ENCODE data around the gene COPZ2.
A peak's percentile ranks its signal among the peaks of the same experiment; 100 is the strongest.
"Not testable (repeated sequence)": the region's sequence is repeated elsewhere in the genome, so short reads cannot be mapped to it uniquely, and the experiment has no call there.

Gene COPZ2

DNA sequence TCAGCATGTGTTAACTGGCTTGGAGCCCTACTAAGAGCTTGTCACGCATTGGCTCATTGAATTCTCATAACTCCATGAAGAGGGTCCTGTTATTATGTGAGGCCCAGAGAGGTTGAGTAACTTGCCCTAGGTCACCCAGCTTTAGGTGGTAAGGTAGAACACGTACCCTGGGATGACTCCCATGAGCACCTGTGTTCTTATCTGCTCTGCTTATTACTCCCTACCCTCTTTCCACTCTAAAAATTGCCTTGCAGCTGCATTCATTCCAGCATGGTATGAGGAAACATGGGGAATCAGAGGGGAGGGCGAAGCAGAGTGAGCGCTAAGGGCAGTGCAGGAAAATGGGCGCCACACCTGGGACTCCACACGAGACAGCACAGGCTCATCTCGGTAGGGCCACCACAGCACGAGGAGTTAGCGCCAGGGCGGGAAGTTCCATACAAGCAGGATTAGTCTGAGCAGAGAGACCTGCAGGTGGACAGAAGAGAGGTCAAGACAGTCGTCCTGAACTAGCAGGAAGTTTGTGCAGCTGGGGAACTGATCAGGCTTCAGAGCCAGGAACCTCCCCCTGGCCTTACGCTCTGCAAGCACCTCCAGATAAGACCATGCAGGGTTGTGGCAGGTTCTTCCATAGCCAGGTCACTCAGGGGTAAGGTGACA is 10.1 kb downstream of the COPZ2 start:
- DNase-seq = no peak

GRCh38 chr17:48026502-48027321 is 10.9 kb downstream of the COPZ2 start:
- DNase-seq = peak; percentile 79

DNA sequence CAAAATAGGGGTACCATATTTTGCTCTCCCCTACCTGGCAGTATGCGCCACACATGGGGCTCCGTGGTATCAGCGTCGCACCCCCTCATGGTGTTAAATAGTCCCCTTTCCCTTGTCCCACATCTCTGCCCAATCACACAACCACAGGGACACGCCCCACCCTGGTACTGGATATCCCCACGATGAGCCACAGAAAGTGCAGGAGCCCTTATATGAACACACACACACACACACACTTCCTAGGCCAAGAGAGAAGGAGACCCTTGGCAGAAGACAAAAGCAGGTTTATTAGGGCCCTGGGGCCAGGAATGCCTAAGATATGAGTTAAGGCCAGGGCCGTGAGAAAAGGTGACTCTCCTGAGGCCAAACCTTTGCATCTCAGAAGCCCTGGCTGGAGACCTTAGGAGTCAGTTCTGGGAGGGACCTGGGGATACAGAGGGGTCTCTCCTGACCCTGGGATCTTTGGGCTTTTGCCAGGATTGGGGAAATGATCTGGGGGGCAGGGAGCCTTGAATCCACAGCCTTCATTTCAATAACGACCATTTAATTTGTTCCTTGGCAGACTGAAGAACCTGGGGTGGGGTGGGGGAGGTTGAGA is 11.6 kb downstream of the COPZ2 start:
- no peak for DNase-seq

GRCh38 chr17:48025040-48025903 is 12.3 kb downstream of the COPZ2 start:
- DNase-seq = peak; percentile 92

DNA sequence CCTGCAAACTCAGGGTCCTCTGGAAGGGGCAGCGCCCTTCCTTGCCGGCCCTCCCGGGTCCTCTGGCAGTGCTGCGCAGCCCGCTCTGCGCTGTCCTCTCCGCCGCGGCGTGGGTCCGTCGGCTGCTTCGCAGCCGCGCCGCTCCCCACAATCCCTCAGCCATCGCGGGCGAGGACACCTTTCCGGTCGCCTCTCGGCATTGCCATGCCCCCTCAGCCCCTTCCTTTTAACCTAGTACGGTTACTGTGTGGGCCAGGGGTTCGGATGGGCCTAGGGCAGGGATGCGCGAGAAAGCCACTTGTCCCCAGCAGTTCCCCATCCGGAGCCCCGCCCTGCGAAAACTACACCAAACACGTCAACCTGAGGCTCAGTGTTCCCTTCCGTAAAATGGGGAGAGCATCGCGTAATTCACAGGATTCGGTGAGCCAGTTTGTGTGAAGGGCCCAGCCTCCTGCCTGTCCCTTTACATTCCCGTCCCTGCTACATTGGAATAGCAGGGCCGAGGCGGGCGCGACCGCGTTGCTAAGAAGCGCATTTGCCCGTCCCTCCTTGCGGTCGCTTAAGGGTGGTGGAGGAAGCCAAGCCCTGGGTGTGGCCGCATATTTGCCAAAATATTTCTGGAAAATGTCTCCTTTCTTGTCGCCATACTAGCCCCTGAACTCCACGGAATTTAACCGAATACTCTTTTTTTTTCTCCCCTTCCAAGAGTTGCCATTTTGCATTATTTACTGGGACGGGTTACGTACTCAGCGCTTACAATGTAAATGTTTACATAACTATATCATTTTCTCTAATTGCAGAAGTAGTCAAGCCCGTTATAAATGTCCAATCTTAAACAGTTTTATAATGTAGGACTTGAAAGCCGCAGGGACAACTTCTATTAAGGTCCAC is 13.2 kb downstream of the COPZ2 start:
- no peak for DNase-seq

- peak; percentile 85 for DNase-seq
These were observed 14.0 kb downstream of the COPZ2 start for GRCh38 chr17:48023400-48024148.

GRCh38 chr17:48022901-48023300 is 14.7 kb downstream of the COPZ2 start:
- no peak for DNase-seq

GRCh38 chr17:48021934-48022333 is 15.7 kb downstream of the COPZ2 start:
- no peak for DNase-seq

- not testable (repeated sequence) for DNase-seq
These were observed 19.8 kb downstream of the COPZ2 start for GRCh38 chr17:48017817-48018158.

DNA sequence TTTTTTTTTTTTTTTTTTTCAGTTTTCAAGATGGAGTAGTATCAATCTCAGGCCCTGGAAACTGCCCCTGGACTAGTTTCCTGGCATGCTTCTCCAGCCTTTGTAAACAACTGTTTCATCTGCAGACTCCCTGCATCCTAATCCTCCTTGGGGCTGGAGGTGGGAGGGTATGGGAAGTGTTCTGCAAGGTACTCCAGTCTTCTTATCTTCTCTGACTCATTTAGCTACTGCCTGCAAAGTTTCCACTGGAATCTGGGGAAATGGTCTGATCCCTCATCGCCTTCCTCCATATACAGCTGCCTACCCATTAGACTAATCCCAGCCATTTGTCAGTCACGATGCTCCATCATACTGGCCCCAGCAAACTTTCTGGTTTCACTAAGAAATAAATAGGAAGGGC is 21.5 kb downstream of the COPZ2 start:
- no peak for DNase-seq

DNA sequence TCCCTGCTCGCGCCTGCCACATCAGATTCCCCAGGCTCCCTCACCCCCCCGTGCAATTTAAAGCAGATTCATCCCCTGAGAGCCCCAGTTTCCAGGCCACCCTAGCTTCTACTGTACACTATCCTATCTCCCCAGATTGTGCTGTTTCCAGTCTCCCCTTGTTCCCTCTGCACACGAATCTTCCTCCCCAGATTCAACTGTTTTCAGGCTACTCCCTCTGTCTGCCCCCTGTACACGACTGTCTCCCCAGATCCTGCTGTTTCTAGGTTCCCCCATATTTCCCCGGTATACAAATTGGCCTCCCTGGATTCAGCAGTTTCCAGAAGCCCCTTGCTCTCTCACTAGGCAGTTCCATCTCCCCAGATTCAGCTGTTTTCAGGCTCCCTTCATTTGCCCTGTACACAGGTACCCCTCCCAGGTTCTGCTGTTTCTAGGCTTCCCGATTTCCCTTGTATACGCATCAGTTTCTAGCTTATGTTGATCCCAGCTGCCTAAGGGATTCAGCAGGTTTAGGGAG is 22.9 kb downstream of the COPZ2 start:
- DNase-seq = peak; percentile 86

DNA sequence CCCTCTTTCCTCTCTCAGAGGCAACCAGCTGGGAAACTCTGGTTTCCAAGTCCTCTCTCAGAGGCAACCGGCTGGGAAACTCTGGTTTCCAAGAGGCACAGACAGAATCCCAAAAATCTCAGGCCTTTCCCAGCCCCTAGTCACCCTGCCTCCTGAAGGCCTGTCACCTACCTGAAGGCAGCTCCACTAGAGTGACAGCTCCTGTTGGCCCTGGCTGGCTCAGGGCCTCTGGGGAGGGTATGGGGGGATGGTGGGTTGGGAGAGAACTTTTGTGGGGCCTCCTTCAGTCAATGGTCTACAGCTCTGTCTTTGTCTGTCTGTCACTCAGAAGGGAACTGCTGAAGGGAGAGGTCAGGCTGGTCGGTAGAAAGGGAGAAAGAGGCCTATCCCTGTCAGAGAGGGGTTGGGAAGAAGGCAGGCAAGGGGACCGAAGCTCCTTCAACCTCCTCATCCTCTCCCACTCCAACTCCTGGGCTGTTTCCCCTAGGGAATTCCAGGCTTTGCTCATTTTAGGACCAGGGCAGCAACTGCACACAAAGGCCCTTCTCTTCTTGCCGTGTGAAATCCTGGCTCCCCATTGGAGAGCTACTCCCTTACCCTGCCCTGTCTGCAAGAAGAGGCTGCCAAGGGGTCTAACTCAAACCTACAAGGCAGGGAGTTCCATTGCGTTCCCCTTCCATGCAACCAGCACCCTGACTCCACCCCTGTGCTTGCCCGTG is 23.6 kb downstream of the COPZ2 start:
- no peak for DNase-seq

GRCh38 chr17:48012654-48013053 is 24.9 kb downstream of the COPZ2 start:
- DNase-seq = peak; percentile 25

DNA sequence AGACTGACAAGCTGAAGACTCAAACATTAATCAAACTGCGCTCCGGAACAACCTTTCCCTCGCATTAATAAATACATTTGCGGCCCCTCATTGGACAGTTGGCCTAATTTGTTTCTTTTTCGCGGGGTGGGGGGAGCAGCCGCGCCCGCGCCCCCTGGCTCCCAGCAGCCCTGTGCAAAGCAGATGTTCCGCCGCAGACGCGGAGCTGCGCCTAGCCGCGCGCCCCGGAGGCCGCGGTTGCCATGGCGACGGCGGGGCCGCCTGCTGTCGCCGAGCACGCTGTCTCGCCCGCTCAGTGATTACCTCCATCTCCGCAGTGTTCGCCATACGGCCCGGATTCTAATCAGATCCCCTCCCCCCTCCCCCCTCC is 25.5 kb downstream of the COPZ2 start:
- DNase-seq = peak; percentile 97

- DNase-seq = peak; percentile 80
These were observed 26.0 kb downstream of the COPZ2 start for GRCh38 chr17:48011405-48012150.

DNA sequence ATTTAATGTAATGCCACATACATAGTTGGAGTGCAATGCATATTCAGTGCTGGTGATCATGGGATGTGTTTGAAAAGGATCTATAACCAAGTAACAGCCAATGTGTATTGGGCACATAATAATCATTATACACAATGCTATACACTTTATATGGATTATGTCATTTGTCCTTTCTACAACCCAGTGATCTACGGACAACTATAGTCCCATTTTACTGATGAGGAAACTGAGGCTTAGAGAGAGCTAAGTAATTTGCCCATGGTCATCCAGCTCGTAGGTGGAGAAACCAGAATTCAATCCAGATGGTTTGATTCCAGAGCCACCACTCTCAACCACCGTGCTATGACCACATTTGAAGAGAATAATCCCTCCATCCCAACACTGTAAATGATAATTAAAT is 27.4 kb downstream of the COPZ2 start:
- no peak for DNase-seq

- DNase-seq = no peak
These were observed 30.5 kb downstream of the COPZ2 start for GRCh38 chr17:48006936-48007709.

DNA sequence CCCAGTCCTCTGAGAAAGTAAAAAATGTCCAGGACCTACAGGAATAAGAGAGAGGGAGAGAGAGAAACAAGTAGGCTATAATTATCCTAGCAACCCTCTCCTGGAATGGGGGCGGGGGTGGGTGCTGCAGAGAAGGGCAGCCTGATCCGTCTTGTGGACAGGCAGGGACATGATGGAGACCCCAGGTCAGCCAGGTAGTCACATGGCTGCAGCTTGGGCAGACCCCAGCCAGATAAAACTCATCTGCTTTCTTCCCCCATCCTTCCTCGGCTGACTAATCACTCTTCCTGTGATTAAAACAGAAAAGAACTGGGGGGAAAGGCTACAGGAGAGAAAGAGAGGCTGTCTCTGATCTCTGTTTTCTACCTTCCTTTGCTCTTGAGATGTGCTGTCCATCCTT is 32.6 kb downstream of the COPZ2 start:
- DNase-seq = no peak
